ENCODE data around the gene DMWD. TPM values are rescaled to one million over a fixed set of nuclear protein-coding genes. Genes with fewer than 3 reads are reported as not detected.

The DMWD gene
- polyA plus RNA-seq, 1 donor: 57.6 TPM

DNA sequence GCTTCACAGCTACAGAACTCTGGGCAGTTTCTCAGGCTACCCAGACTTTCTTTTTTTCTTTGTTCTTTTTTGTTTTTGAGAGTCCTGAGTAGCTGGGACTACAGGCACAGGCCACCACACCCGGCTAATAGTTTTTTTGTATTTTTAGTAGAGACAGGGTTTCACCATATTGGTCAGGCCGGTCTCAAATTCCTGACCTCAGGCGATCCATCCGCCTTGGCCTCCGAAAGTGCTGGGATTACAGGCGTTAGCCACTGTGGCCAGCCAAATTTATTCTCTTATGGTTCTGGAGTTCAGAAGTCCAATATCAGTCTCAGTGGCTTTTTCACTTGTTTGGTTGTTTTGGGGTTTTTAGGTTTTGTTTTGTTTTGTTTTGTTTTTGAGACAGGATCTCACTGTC, 47.0 kb downstream of the DMWD start:
- DNase-seq: no peak

DNA sequence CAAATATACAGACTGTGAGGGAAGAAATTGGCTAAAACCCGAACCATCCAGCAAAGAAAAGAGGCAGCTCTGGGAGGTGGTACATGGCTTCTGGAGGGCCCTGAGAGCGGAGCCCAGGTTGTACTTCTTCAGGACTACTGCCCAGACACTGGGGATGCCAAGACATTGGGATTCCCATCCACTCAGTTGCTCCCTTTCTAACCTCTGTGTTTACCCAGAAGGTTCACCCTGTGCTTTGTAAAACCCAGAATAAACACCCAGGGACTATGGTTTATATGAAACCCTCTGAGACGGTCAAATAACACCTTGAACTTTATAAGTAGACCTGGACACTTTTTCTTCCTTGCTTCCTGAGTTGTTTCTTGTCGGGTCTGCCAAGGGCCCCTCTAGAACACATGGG, 49.7 kb downstream of the DMWD start:
- DNase-seq: no peak

DNA sequence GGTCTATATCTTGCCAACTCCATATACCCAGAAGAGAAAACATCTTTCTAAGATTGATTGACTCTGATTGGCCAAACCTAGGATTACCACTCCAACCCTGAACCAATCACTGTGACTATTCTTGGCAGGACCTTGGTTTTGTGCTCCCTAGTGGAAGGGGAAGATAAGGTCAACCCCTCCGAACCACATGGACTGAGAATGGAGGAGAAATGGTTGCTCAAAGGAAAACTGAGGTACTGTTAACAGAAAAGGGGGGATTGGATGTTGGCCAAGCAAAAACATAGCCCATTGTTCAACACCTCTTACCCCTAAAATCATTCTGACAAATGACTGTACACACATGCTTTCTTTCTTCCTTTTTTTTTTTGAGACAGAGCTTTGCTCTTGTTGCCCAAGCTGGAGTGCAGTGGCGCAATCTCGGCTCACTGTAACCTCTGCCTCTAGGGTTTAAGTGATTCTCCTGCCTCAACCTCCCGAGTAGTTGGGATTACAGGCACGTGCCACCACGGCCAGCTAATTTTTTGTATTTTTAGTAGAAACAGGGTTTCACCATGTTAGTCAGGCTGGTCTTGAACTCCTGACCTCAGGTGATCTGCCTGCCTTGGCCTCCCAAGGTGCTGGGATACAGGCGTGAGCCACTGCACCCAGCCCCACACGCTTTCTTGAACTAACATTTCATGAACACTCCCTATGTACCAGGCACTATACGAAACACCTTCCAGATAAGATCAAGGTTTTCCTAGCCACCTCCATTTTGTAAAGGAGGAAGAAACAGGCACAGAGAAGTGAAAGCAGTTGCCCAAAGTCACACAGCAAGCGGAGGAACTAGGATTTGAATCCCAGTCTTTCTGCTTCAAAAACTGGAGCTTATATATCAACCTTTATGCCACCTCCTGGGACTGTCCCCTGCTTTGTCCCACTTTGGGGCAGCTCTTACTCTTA, 52.9 kb downstream of the DMWD start:
- no peak for DNase-seq

DNA sequence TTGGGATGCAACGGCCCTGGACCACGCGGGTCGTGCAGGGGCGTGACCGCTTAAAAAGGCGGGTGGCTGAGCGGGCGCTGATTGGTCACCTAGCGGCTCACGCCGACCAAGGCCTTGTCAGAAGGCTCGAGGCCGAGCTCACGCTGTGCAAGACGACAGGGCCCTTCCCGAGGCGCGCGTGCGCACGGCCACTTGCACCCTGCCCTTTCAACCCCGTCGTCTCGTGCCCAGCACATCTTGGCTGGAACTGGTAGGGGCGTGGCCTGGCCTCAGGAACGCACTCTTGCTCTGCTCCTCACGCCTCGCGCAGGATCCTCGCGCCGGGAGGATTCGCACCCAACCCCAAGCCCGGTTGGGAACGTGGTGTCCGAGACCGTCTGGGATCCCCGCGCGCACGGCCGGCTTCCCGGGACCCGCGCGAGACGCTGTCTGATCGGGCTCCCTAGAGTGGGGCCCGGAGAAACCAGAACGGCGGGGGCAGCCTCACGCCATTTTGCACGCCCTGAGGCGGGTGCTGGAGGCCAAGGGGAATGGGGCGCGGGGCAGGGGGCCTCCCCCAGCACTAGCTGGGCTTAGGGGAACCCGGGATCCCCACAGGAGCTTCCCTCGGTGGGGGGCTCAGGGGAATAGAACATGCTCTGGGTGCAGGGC, 59.4 kb downstream of the DMWD start, which contains the start of gene MEIOSIN:
TSS of gene MEIOSIN (plus strand) at position 280 of the 651 bp plus-strand sequence. CDS start 1,938 bp downstream, outside the sequence.
- DNase-seq: no peak

Other genes starting within 250 kb of the DMWD start
- 7.0 TPM for gene OPA3, start 208.0 kb downstream of the DMWD start, polyA plus RNA-seq (ENCODE audit: insufficient read length)
- gene GPR4, start 190.6 kb downstream of the DMWD start, polyA plus RNA-seq (ENCODE audit: insufficient read length): 4.9 TPM
- 13.1 TPM for gene EML2, start 153.4 kb downstream of the DMWD start, polyA plus RNA-seq (ENCODE audit: insufficient read length)
- gene GIPR, start 124.6 kb downstream of the DMWD start, polyA plus RNA-seq (ENCODE audit: insufficient read length): 1.7 TPM
- 238 TPM for gene SNRPD2, start 100.9 kb downstream of the DMWD start, polyA plus RNA-seq (ENCODE audit: insufficient read length)
- 4.0 TPM for gene QPCTL, start 100.2 kb downstream of the DMWD start, polyA plus RNA-seq (ENCODE audit: insufficient read length)
- 16.2 TPM for gene FBXO46, start 61.9 kb downstream of the DMWD start, polyA plus RNA-seq (ENCODE audit: insufficient read length)
- not detected for gene MEIOSIN, start 59.4 kb downstream of the DMWD start, polyA plus RNA-seq (ENCODE audit: insufficient read length)
- gene SIX5, start 23.6 kb downstream of the DMWD start, polyA plus RNA-seq (ENCODE audit: insufficient read length): 32.1 TPM
- gene DMPK, start 10.4 kb downstream of the DMWD start, polyA plus RNA-seq (ENCODE audit: insufficient read length): 399 TPM
- not detected for gene RSPH6A, start 22.5 kb upstream of the DMWD start, polyA plus RNA-seq (ENCODE audit: insufficient read length)
- 40.3 TPM for gene SYMPK, start 70.3 kb upstream of the DMWD start, polyA plus RNA-seq (ENCODE audit: insufficient read length)
- not detected for gene FOXA3, start 71.5 kb upstream of the DMWD start, polyA plus RNA-seq (ENCODE audit: insufficient read length)
- 20.8 TPM for gene IRF2BP1, start 93.3 kb upstream of the DMWD start, polyA plus RNA-seq (ENCODE audit: insufficient read length)
- 4.8 TPM for gene MYPOP, start 109.8 kb upstream of the DMWD start, polyA plus RNA-seq (ENCODE audit: insufficient read length)
- gene NANOS2, start 121.9 kb upstream of the DMWD start, polyA plus RNA-seq (ENCODE audit: insufficient read length): not detected
- 5.0 TPM for gene NOVA2, start 181.0 kb upstream of the DMWD start, polyA plus RNA-seq (ENCODE audit: insufficient read length)
- gene CCDC61, start 202.6 kb upstream of the DMWD start, polyA plus RNA-seq (ENCODE audit: insufficient read length): 9.0 TPM
- 0.83 TPM for gene PGLYRP1, start 230.2 kb upstream of the DMWD start, polyA plus RNA-seq (ENCODE audit: insufficient read length)
- gene IGFL4, start 248.2 kb upstream of the DMWD start, polyA plus RNA-seq (ENCODE audit: insufficient read length): 5.7 TPM